GM12878 (cell line): ENCODE data around the gene LEP. TPM values are rescaled to one million over a fixed set of nuclear protein-coding genes. Genes with fewer than 3 reads are reported as not detected.

Experiments
- HDAC6 ChIP-seq: fragments of 200-600 bp; sonication (generic); IDR thresholded peaks from one replicate; pipeline ENCODE4 v1.8.0; 2017; ENCODE audit warnings: antibody characterized with exemption; ENCODE audit not compliant: unreplicated experiment
- HDGF ChIP-seq: fragments of 450-650 bp; IDR thresholded peaks from 2 replicates; pipeline ENCODE4 v1.6.1; 2016; ENCODE audit warnings: antibody characterized with exemption
- MEF2A ChIP-seq: IDR thresholded peaks from 2 replicates; pipeline ENCODE4 v1.6.1; 2011; ENCODE audit warnings: low read depth, mild to moderate bottlenecking, low read length, moderate library complexity; ENCODE audit not compliant: insufficient read depth
- MYC ChIP-seq: IDR thresholded peaks from 2 replicates; pipeline ENCODE4 v1.6.1; 2011; ENCODE audit warnings: mild to moderate bottlenecking, low read length, moderate library complexity, inconsistent platforms; ENCODE audit not compliant: insufficient read depth, insufficient replicate concordance, insufficient read length, severe bottlenecking
- NFYB ChIP-seq: IDR thresholded peaks from 2 replicates; pipeline ENCODE4 v1.6.1; 2011; ENCODE audit warnings: low read depth, mild to moderate bottlenecking, low read length, improper control_type of control experiment, moderate library complexity; ENCODE audit not compliant: insufficient read depth
- NRF1 ChIP-seq: conservative IDR thresholded peaks from 2 replicates; pipeline ENCODE4 v1.6.1; 2011; ENCODE audit warnings: mild to moderate bottlenecking, low read depth, low read length, improper control_type of control experiment
- POU2F2 ChIP-seq: IDR thresholded peaks from 3 replicates; pipeline ENCODE4 v1.6.1; 2011; ENCODE audit warnings: low read depth, mild to moderate bottlenecking, low read length, borderline replicate concordance
- RAD51 ChIP-seq: fragments of 450-650 bp; IDR thresholded peaks from 2 replicates; pipeline ENCODE4 v1.6.1; 2016; ENCODE audit warnings: moderate library complexity, mild to moderate bottlenecking, inconsistent platforms
- RELA ChIP-seq: fragments of 450-650 bp; IDR thresholded peaks from 2 replicates; pipeline ENCODE4 v1.8.0; 2014; ENCODE audit warnings: borderline replicate concordance; ENCODE audit not compliant: partially characterized antibody
- RFX5 ChIP-seq: IDR thresholded peaks from 2 replicates; pipeline ENCODE4 v1.6.1; 2011; ENCODE audit warnings: low read depth, low read length, improper control_type of control experiment
- SRF ChIP-seq, 2 experiments: IDR thresholded peaks; 2 replicates each; pipeline ENCODE4 v1.6.1; 2011; ENCODE audit warnings: low read depth in 2 of 2, low read length in 2 of 2, mild to moderate bottlenecking in 1 of 2, moderate library complexity in 1 of 2
- SUPT20H ChIP-seq: IDR thresholded peaks from 2 replicates; pipeline ENCODE4 v1.6.1; 2011; ENCODE audit warnings: low read depth, mild to moderate bottlenecking, low read length, moderate library complexity, borderline replicate concordance; ENCODE audit not compliant: control insufficient read depth
- TAF1 ChIP-seq: IDR thresholded peaks from 2 replicates; pipeline ENCODE4 v1.6.1; 2011; ENCODE audit warnings: mild to moderate bottlenecking, low read depth, low read length, borderline replicate concordance
- TBL1XR1 ChIP-seq: IDR thresholded peaks from 2 replicates; pipeline ENCODE4 v1.6.1; 2012; ENCODE audit warnings: low read depth, low read length, improper control_type of control experiment
- ZNF622 ChIP-seq: fragments of 450-650 bp; IDR thresholded peaks from 2 replicates; pipeline ENCODE4 v1.6.1; 2017; ENCODE audit warnings: mild to moderate bottlenecking, inconsistent platforms
- polyA plus RNA-seq, 11 experiments: library from polyadenylated mRNA; depleted of rRNA in 4 of 11; unstranded in 6 of 11; stranded (reverse) in 5 of 11; fragments of >200 nt; fragmentation: Nextera tagmentation in 4 of 11; fragmentation: Illumina TruSeq in 1 of 11; extraction: Ambion mirVana in 4 of 11; extraction: Trizol in 1 of 11; gene quantifications; 1 replicate in 1 of 11; 2 replicates in 10 of 11; pipeline versions ENCODE4 v1.2.1 to v1.2.3, GENCODE V29; 2011 to 2016; ENCODE audit warnings: inconsistent platforms in 2 of 11, missing spikeins in 2 of 11, low read depth in 1 of 11
- total RNA-seq, 4 experiments: library from RNA; depleted of rRNA in 3 of 4; stranded (reverse); fragments of >200 nt in 3 of 4; fragmentation: Illumina TruSeq in 1 of 4; extraction: Trizol in 1 of 4; gene quantifications; 2 replicates each; pipeline versions ENCODE4 v1.2.1 to v1.2.3, GENCODE V29; 2013 to 2021
- TF ChIP-seq, protein P1 (sequence below), 3 experiments: IDR thresholded peaks in 2 of 3; conservative IDR thresholded peaks in 1 of 3; 2 replicates each; pipeline ENCODE4 v1.5.1; 2011; ENCODE audit warnings: low read depth in 3 of 3, low read length in 3 of 3, mild to moderate bottlenecking in 3 of 3, control low read depth in 2 of 3, moderate library complexity in 2 of 3, inconsistent platforms in 1 of 3, mixed read lengths in 1 of 3; ENCODE audit not compliant: control insufficient read depth in 2 of 3, insufficient read depth in 1 of 3; ENCODE audit errors: extremely low read depth in 1 of 3
- TF ChIP-seq, protein P2 (sequence below): fragments of 150-350 bp; IDR thresholded peaks from 2 replicates; pipeline ENCODE4 v1.6.1; 2014; ENCODE audit warnings: mild to moderate bottlenecking, low read depth, low read length
- TF ChIP-seq, protein P3 (sequence below): IDR thresholded peaks from 2 replicates; pipeline ENCODE4 v1.6.1; 2012; ENCODE audit warnings: low read depth, low read length, improper control_type of control experiment
- TF ChIP-seq, protein P4 (sequence below): fragments of 450-650 bp; IDR thresholded peaks from 2 replicates; pipeline ENCODE4 v1.6.1; 2017; ENCODE audit warnings: borderline replicate concordance
- TF ChIP-seq, protein P5 (sequence below): IDR thresholded peaks from 2 replicates; pipeline ENCODE4 v1.6.1; 2012; ENCODE audit warnings: low read depth, low read length, improper control_type of control experiment
- TF ChIP-seq, protein P6 (sequence below): fragments of 450-650 bp; IDR thresholded peaks from 2 replicates; pipeline ENCODE4 v1.6.1; 2016; ENCODE audit warnings: mild to moderate bottlenecking

Gene LEP
- total and polyA plus RNA-seq, 10 of the 15 experiments (the other 5 are each of a cell fraction or from before 2014, with no cell fraction given), result not detected

DNA sequence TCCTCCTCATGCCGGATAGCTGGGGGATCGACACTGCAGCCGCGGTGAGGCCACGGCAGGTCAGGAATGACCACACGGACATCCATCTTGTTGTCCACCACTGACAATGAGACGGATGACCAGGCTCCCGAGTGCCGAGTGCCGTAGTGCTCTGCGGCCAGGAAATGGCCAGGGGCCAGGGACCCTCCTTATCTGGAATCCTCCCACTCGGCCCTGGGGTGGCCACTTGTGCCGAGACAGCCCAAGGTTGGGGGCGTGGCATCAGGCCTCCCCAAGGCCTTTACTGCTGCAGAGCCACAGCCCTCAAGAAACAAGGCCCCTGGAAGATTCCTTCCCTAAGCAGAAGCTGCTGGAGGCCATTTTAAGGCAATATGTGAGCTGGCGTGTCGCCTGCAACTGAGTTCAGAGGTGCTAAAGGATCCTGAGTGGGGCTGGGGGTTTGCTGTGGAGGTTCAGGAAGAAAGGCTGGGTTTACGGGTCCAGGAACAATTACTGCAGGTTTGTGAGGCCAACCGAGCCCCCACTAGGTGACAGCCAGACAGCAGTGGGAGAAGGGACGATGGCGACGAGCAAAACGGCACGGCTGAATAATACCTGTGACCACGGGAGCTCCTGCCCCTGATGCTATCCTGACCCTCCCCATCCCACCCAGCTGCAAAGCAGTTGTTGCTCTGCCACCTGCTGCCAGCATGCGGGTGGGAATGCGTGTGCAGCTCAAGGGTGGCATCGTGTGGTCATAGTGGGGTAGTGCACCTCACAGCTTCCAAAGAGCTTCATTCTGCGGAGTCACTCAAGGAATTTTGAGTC, 31.6 kb upstream of the LEP start (continued):
- no peak for TF ChIP-seq MYC
- TF ChIP-seq SRF (IDR thresholded peaks at IDR 0.05; ENCODE audit: low read depth in 2 of 2, low read length in 2 of 2), result no peak
- TF ChIP-seq TBL1XR1, result no peak
- no peak for TF ChIP-seq HDGF
- no peak for TF ChIP-seq RELA
- TF ChIP-seq SUPT20H, result no peak
- no peak for TF ChIP-seq HDAC6
- TF ChIP-seq, protein P1, sequence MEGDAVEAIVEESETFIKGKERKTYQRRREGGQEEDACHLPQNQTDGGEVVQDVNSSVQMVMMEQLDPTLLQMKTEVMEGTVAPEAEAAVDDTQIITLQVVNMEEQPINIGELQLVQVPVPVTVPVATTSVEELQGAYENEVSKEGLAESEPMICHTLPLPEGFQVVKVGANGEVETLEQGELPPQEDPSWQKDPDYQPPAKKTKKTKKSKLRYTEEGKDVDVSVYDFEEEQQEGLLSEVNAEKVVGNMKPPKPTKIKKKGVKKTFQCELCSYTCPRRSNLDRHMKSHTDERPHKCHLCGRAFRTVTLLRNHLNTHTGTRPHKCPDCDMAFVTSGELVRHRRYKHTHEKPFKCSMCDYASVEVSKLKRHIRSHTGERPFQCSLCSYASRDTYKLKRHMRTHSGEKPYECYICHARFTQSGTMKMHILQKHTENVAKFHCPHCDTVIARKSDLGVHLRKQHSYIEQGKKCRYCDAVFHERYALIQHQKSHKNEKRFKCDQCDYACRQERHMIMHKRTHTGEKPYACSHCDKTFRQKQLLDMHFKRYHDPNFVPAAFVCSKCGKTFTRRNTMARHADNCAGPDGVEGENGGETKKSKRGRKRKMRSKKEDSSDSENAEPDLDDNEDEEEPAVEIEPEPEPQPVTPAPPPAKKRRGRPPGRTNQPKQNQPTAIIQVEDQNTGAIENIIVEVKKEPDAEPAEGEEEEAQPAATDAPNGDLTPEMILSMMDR (IDR thresholded peaks at IDR 0.05 in 2 of 3, conservative IDR thresholded peaks at IDR 0.05 in 1 of 3; ENCODE audit: control insufficient read depth in 2 of 3, extremely low read depth in 1 of 3, insufficient read depth in 1 of 3, low read depth in 3 of 3, low read length in 3 of 3), result peak; percentile 97 to 99 (median 99); a peak in 5 of 6 replicates
- TF ChIP-seq, protein P2, sequence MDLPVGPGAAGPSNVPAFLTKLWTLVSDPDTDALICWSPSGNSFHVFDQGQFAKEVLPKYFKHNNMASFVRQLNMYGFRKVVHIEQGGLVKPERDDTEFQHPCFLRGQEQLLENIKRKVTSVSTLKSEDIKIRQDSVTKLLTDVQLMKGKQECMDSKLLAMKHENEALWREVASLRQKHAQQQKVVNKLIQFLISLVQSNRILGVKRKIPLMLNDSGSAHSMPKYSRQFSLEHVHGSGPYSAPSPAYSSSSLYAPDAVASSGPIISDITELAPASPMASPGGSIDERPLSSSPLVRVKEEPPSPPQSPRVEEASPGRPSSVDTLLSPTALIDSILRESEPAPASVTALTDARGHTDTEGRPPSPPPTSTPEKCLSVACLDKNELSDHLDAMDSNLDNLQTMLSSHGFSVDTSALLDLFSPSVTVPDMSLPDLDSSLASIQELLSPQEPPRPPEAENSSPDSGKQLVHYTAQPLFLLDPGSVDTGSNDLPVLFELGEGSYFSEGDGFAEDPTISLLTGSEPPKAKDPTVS, result no peak
- TF ChIP-seq, protein P3, sequence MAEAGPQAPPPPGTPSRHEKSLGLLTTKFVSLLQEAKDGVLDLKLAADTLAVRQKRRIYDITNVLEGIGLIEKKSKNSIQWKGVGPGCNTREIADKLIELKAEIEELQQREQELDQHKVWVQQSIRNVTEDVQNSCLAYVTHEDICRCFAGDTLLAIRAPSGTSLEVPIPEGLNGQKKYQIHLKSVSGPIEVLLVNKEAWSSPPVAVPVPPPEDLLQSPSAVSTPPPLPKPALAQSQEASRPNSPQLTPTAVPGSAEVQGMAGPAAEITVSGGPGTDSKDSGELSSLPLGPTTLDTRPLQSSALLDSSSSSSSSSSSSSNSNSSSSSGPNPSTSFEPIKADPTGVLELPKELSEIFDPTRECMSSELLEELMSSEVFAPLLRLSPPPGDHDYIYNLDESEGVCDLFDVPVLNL, result no peak
- no peak for TF ChIP-seq MEF2A
- no peak for TF ChIP-seq NFYB
- TF ChIP-seq TAF1, result no peak
- TF ChIP-seq NRF1, result no peak
- TF ChIP-seq POU2F2, result peak; percentile 52; the same call in 1 of the 3 replicates
- TF ChIP-seq, protein P4, sequence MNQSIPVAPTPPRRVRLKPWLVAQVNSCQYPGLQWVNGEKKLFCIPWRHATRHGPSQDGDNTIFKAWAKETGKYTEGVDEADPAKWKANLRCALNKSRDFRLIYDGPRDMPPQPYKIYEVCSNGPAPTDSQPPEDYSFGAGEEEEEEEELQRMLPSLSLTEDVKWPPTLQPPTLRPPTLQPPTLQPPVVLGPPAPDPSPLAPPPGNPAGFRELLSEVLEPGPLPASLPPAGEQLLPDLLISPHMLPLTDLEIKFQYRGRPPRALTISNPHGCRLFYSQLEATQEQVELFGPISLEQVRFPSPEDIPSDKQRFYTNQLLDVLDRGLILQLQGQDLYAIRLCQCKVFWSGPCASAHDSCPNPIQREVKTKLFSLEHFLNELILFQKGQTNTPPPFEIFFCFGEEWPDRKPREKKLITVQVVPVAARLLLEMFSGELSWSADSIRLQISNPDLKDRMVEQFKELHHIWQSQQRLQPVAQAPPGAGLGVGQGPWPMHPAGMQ, result no peak
- TF ChIP-seq, protein P5, sequence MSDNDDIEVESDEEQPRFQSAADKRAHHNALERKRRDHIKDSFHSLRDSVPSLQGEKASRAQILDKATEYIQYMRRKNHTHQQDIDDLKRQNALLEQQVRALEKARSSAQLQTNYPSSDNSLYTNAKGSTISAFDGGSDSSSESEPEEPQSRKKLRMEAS, result peak; percentile 69; the same call in 1 of the 2 replicates
- no peak for TF ChIP-seq RAD51
- TF ChIP-seq RFX5, result no peak
- TF ChIP-seq ZNF622, result no peak
- TF ChIP-seq, protein P6, sequence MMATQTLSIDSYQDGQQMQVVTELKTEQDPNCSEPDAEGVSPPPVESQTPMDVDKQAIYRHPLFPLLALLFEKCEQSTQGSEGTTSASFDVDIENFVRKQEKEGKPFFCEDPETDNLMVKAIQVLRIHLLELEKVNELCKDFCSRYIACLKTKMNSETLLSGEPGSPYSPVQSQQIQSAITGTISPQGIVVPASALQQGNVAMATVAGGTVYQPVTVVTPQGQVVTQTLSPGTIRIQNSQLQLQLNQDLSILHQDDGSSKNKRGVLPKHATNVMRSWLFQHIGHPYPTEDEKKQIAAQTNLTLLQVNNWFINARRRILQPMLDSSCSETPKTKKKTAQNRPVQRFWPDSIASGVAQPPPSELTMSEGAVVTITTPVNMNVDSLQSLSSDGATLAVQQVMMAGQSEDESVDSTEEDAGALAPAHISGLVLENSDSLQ, result no peak
- TF ChIP-seq, all 136 proteins: peak for 15
